ENCODE data around the gene EIPR1. TPM values are rescaled to one million over a fixed set of nuclear protein-coding genes. Genes with fewer than 3 reads are reported as not detected.

Gene EIPR1
- total RNA-seq, 4 donors from 2014 or later, result 13.1 to 41.0 (median 27.4) TPM

DNA sequence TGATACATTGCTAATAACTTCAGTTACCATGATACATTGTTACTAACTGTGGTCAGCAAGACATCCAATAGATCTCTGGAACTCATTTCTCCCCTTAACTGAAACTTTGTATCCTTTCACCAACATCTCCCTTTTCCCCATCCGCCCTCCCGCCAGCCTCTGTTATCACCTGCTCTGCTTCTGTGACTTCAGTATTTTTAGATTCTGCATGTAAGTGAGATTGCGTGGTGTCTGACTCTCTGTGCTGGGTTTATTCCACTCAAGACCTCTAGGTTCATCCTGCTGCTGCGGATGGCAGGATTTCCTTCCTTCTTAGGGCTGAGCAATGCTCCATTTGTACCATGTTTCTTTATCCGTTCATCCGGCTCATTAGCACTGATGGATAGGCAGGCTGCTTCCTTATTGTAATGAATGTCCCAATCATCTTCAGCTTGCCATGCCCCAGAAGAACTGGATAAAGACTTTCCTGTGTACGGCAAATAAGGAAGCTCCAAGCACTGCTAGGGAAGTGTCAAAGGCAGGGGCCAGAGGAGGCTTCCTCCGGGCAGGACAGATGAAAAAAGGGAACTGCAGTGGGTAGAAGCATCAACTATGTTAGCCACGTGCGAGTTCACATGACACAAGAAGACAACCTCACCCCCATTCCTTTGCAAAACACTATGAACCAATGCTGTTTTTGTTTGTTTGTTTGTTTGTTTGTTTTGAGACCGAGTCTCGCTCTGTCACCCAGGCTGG is 113.4 kb downstream of the EIPR1 start:
- Histone ChIP-seq H3K36me3 (no peaks in the 10 kb centered on the region), H3K9me3 (no peaks in the 10 kb centered on the region), H3K27ac (no peak overlapping the region), H3K27me3 (no peaks in the 10 kb centered on the region), H3K4me1 (no peaks in the 10 kb centered on the region), H3K4me3 (no peak overlapping the region)
- 82 to 85% methylated on average over 11 to 12 of the region's 12 CpGs for WGBS, 2 donors (ENCODE audit: low coverage in 1 of 2)
- in situ Hi-C loops (cut with MboI; ENCODE audit: low pct_ligation_motif_present in 1 of 4, low pct_unique_long_range_greater_than_20kb in 1 of 4, low sequenced_read_pairs in 3 of 4) (no loop called here), intact Hi-C loops (cut with DNase I; ENCODE audit: low total_unique reads) (no loop called here)
- DNase-seq, result no peak
- TF ChIP-seq POLR2AphosphoS5 (IDR thresholded peaks at IDR 0.05), result no peak
- TF ChIP-seq EP300 (IDR thresholded peaks at IDR 0.05; ENCODE audit: low read depth), result no peak
- TF ChIP-seq POLR2A (IDR thresholded peaks at IDR 0.05), result no peak
- TF ChIP-seq, protein P1, sequence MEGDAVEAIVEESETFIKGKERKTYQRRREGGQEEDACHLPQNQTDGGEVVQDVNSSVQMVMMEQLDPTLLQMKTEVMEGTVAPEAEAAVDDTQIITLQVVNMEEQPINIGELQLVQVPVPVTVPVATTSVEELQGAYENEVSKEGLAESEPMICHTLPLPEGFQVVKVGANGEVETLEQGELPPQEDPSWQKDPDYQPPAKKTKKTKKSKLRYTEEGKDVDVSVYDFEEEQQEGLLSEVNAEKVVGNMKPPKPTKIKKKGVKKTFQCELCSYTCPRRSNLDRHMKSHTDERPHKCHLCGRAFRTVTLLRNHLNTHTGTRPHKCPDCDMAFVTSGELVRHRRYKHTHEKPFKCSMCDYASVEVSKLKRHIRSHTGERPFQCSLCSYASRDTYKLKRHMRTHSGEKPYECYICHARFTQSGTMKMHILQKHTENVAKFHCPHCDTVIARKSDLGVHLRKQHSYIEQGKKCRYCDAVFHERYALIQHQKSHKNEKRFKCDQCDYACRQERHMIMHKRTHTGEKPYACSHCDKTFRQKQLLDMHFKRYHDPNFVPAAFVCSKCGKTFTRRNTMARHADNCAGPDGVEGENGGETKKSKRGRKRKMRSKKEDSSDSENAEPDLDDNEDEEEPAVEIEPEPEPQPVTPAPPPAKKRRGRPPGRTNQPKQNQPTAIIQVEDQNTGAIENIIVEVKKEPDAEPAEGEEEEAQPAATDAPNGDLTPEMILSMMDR (IDR thresholded peaks at IDR 0.05), result no peak

DNA sequence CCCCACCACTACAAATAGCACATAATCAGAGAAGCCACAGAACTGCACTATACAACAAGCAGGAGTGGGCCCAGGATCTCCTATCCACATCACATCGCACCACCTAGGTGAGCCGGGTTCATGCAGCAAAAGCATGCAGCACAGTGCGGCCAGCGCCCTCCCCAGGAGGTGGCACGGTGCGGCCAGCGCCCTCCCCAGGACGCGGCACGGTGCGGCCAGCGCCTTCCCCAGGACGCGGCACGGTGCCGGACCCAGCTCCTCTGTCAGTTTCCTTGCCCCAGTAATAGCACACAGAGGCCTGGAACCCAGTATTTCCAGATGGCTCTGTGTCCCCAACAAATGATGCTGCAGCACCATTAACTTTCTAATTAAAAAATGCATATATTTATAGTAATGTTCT is 114.1 kb downstream of the EIPR1 start:
- no peak overlapping the region for H3K4me3 ChIP-seq
- no peaks in the 10 kb centered on the region for H3K27me3 ChIP-seq
- H3K4me1 ChIP-seq, result no peaks in the 10 kb centered on the region
- no peak overlapping the region for H3K27ac ChIP-seq
- intact Hi-C loops (cut with DNase I; ENCODE audit: low total_unique reads), result no loop called here
- in situ Hi-C loops (cut with MboI; ENCODE audit: low pct_ligation_motif_present in 1 of 4, low pct_unique_long_range_greater_than_20kb in 1 of 4, low sequenced_read_pairs in 3 of 4), result no loop called here
- no peaks in the 10 kb centered on the region for H3K9me3 ChIP-seq
- WGBS, 2 donors (ENCODE audit: low coverage in 1 of 2), result 95 to 100% methylated on average over 3 to 16 of the region's 16 CpGs
- no peaks in the 10 kb centered on the region for H3K36me3 ChIP-seq
- TF ChIP-seq, protein P1 (IDR thresholded peaks at IDR 0.05), result no peak
- no peak for TF ChIP-seq EP300 (IDR thresholded peaks at IDR 0.05; ENCODE audit: low read depth)
- TF ChIP-seq POLR2A (IDR thresholded peaks at IDR 0.05), result no peak
- no peak for TF ChIP-seq POLR2AphosphoS5 (IDR thresholded peaks at IDR 0.05)
- no peak for DNase-seq

DNA sequence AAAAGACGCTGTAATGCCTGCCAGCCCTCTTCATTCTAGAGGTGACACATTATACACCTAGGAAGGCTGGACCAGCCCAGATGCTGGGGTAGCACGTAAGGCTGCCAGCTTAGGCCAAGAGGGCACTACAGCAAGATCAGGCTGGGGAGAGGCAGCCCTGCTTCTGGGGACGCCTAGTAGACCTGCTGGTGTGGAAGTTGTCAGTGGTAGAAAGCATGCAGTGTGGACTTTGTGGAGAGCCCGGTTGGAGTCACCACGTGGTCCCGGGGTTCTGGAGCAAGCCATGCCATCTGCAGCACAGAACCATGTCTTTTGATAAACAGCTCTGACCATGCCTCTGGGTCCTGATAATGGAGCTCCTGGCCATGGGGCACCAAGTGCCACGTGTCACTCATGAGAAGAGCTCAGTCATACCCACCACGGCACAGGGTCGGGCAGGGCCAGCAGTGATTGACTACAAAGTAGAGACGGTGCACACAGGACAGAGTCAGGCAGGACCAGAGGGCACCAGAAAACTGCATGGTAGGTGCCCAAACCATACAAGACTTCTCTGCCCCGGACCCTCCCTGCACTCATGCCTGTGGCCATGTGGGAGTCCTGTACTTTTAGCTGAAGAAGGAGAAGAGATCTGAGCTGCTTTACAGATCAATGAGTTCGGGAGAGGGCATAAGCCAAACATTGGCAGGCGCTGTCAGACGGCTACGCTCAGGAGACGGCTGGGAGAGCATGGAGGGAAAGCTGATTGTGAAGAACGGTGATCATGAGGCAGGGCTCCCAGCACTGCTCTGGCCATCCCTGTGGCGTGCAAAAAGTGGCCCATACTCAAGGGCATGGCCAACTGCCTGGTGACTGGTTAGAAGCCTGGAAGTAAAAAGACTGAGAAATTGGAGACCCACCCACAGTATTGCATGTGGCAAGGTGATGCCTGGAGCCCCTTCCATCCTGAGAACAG is 114.9 kb downstream of the EIPR1 start:
- H3K27me3 ChIP-seq, result no peaks in the 10 kb centered on the region
- intact Hi-C loops (cut with DNase I; ENCODE audit: low total_unique reads), result no loop called here
- H3K9me3 ChIP-seq, result no peaks in the 10 kb centered on the region
- H3K4me3 ChIP-seq, result no peak overlapping the region
- in situ Hi-C loops (cut with MboI; ENCODE audit: low pct_ligation_motif_present in 1 of 4, low pct_unique_long_range_greater_than_20kb in 1 of 4, low sequenced_read_pairs in 3 of 4), result no loop called here
- no peak for DNase-seq
- TF ChIP-seq, protein P1 (IDR thresholded peaks at IDR 0.05), result no peak
- TF ChIP-seq EP300 (IDR thresholded peaks at IDR 0.05; ENCODE audit: low read depth) (no peak), POLR2A (IDR thresholded peaks at IDR 0.05) (no peak), POLR2AphosphoS5 (IDR thresholded peaks at IDR 0.05) (no peak)
- no peaks in the 10 kb centered on the region for H3K4me1 ChIP-seq
- no peaks in the 10 kb centered on the region for H3K36me3 ChIP-seq
- H3K27ac ChIP-seq, result no peak overlapping the region
- WGBS, 2 donors (ENCODE audit: low coverage in 1 of 2), result 95 to 97% methylated on average over 4 to 15 of the region's 18 CpGs

DNA sequence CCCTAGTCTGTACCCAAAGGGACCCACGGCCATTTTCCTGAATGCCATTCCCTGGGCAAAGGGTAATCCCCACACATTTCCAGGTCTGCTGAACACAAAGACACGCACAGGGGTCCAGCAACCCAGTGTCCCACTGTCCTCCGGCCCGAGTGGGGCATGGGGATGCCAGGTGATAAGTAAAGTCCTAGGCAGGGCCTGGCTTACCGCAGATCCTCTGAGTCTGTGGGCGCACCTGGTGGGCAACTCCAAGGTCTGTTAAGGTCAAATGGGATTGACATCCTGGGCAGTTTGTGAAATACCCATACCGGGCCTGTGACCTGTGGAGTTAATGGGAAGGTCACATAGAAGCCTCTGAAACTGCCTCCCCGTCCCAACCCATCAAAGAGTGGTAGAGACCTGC is 116.1 kb downstream of the EIPR1 start:
- Histone ChIP-seq H3K4me3 (no peak overlapping the region), H3K9me3 (no peaks in the 10 kb centered on the region), H3K27ac (no peak overlapping the region), H3K27me3 (no peaks in the 10 kb centered on the region), H3K36me3 (no peaks in the 10 kb centered on the region), H3K4me1 (no peaks in the 10 kb centered on the region)
- intact Hi-C loops (cut with DNase I; ENCODE audit: low total_unique reads), result no loop called here
- no peak for DNase-seq
- 94 to 100% methylated on average over 1 to 8 of the region's 8 CpGs for WGBS, 2 donors (ENCODE audit: low coverage in 1 of 2)
- in situ Hi-C loops (cut with MboI; ENCODE audit: low pct_ligation_motif_present in 1 of 4, low pct_unique_long_range_greater_than_20kb in 1 of 4, low sequenced_read_pairs in 3 of 4), result no loop called here
- TF ChIP-seq POLR2A (IDR thresholded peaks at IDR 0.05) (no peak), POLR2AphosphoS5 (IDR thresholded peaks at IDR 0.05) (no peak), EP300 (IDR thresholded peaks at IDR 0.05; ENCODE audit: low read depth) (no peak)
- TF ChIP-seq, protein P1 (IDR thresholded peaks at IDR 0.05), result no peak
